Stimulated activated CD4-positive, alpha-beta T cell treated with anti-CD3 and anti-CD28 coated beads, TNF-alpha, amount 100 ng/mL, for 1 hour (primary cell): ENCODE measurements around the gene RAB31.
"Not testable (repeated sequence)": the region's sequence is repeated elsewhere in the genome, so short reads cannot be mapped to it uniquely, and the experiment has no call there.

Experiments
- DNase-seq, 3 donors: peaks; one replicate each; pipeline ENCODE4 v3.0.0-alpha.2; 2020; ENCODE audit warnings: low read depth in 3 of 3, low spot score in 1 of 3

The RAB31 gene

DNA sequence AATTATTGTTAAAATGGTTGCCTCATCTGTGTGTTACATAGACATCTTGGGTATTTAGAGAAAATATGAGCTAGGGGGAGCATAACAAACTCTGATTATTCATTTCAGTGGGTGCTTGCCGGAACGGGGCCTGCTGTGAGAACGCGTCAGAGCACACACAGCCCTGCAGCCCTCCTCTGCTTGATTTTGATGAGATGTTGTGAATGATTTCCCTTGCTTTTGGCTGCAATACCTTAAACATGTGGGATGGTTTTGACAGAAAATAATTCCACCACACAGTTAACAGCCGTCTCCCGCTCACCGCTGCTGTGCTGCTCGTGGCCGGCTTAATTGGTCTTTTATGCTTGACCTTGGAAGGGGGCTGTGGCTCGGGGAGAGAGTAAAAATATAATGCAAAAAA, 127.7 kb downstream of the RAB31 start:
- DNase-seq: no peak

- no peak for DNase-seq
Observed at GRCh38 chr18:9838144-9838877, 130.2 kb downstream of the RAB31 start.

DNA sequence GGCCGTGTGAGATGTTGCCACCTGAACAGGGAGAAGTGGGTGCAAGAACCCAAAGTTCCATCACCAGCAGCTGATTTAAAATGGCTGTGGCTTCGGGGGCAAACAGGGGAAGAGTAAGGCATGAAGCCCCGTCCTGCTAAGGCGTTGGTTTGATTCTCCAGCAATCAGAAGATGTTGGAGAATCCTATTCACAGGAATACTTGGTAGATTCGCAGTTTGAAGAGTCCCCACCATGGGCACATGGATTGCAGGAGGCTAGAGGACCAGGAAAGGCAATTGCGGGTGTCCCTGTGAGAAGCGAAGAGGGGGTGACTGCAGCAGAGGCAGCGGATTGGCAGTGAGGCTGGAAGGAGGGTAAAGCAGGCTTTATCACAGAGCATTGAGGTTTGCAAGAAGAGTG, 131.1 kb downstream of the RAB31 start:
- DNase-seq: no peak

DNA sequence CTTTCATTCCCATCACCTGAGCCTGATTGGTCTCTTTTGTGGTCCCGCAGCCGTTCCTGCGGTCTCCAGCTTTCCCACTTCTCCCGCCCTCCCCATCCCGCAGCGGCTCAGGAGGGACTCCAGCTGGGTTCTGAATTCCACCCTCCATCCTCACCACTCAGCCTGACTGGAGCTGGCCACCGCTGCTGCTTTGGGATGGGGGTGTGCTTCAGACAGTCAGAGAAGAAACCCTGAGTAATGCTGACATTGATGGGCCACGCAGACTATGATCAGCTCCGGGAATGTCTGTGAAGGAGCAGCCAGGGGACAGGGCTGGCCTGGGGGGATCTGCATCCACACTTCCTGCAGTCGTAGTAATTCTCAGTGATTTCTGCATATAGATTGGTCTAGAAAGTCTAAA, 131.8 kb downstream of the RAB31 start:
- no peak for DNase-seq

- no peak for DNase-seq
Observed at GRCh38 chr18:9841752-9842151, 133.7 kb downstream of the RAB31 start.

DNA sequence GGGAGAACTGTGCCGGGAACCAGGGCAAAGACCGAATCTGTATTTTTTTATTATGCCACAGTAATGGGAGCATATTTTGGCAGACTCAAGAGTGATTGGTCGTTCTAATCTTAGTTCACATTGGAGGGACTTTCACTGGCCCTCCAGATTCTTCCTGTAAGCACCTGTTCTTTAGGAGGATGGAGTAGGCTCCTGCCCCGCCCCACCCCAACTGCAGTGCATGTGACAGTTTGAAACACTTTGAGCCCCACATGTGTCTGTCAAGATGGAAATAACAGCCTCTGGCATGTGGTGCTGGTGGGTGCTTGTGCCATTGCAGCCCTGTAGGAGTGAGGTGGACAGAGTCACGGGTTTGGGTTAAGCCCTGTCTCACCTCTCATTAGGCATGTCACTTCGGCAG, 134.3 kb downstream of the RAB31 start:
- DNase-seq: no peak

- no peak for DNase-seq
Observed at GRCh38 chr18:9845256-9845655, 137.2 kb downstream of the RAB31 start.

DNA sequence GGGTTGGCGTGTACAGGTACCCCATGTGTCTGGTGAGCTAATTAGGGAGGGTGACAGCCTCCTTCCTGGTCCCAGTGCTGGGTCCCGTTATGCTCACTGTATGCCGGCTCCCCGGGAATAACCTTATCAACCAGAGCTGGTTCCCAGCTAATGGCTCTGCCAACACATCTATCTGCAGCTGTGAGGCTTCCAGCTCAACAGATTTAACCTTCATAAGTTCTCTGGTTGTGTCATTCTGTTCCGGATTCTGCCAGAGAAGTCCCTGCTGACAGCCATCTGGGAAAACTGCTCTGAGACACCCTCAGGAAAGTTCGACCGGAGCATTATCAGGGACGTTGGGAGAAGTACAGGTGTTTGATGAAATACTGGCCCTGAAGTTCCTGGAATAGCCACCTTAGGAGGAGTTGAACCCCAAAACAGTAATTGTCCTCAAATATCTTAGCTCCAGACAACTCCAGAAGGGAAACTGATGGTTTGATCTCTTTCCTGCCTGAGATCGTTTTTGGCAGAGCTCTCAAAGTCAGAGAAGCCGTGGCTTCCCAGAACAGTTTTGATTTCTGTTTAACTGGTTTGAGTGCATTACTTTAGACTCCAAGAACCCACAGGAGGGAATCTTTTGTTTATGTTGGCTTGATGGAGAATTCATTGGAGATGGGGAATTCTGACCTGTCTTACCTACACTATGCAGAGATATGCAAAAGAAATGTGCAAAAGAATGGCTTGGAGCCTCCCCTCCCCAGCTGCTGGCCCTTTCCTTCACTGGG, 138.2 kb downstream of the RAB31 start:
- no peak for DNase-seq

DNA sequence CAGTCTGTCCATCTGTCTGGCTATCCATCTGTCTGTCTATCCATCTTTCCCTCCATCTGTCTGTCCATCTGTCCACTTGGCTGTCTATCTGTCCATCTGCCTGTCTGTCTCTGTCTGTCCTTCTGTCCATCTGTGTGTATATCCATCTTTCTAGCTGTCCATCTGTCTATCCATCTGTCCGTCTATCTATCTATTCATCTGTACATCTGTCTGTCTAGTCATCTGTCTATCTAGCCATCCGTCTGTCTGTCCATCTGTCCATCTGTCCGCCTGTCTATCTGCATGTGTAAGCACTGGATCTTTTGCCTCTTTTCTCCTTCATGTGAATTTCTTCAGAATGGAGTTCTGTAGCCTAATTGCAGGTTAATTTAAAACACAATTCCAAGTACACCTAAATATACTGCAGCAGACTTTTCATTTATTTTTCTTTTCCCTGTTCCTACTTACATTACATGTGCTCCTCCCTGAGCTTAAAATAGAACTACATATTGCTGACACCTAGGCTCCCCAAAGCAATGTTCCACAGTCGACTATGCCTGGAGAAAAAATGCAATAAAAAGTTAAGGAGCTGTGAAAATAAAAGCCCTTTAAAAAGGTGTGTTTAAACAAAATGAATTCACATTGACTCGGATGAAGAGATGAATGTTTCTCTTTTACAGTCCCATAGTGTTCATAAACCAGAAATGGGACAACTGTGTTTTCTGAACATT, 140.2 kb downstream of the RAB31 start:
- no peak for DNase-seq

DNA sequence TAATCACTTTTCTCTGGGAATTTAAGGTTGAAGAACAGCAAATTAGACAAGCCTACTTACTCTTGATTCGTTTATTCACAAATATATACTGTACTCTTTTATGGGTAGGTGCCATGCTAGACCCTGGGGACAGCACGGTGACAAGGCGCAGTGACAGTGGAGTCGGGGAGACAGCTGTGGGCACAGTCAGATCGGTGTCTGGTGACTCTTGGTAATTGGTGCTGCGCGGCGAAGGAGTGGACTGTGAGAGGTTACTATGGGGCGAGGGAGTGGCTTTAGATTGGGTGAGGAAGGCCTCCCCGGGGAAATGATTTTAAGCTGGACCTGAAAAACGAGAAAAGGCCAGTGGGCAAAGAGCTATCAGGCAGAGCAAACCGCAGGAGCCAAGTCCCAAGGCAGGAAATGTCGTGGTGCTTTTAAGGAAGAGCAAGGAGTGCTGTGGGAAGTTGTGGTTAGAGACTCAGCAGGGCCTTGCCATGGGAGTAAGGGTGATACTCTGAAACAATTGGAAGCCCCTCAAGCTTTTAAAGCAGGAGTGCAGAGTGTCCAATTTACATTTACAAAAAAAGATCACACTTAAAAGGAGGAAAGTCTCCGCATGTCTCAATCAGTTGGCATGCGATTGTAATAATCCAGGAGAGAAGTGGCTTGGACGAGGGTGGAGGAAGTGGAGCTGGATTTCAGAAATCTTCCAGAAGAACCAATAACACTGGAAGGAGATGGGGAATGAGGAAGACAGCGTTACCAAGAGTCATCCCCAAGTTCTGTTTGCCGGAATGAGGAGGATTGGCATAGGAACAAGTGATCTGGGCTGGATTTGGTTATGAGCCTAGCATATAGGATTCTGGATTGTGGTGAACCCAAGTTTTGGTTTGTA, 141.5 kb downstream of the RAB31 start:
- no peak for DNase-seq

DNA sequence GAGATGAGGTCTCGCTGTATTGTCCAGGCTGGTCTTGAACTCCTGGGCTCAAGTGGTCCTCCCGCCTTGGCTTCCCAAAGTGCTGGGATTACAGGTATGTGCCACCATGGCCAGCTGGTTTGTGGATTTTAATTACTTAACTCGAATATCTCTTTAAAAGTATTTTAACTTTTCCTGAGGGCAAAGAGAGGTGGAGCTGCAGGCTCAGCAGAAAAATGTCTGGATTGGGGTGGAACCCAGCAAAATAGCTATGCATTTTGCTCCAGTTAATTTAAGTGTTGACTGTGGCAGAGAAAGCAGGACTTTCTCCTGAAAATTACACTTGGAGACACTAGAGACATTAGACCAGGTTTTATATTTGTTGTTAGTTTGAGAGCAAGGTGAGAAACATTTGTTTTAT, 142.2 kb downstream of the RAB31 start:
- DNase-seq: no peak

DNA sequence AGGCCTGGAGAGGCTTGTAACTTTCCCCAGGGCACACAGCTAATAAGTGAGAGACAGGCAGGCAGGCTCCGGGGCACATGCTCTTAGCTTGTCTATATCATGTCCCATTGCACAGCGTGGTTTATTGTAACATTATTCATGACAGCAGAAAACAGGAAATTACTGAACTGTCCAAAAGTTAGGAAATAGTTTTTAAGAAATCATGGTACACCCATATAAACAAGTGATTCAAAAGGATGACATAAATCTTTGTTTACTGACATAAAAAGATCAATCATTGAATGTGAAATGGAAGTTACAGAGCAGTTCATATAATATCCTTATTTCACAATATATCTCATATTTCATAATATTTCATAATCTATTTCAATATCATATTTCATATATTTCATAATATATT, 143.4 kb downstream of the RAB31 start:
- DNase-seq: no peak

DNA sequence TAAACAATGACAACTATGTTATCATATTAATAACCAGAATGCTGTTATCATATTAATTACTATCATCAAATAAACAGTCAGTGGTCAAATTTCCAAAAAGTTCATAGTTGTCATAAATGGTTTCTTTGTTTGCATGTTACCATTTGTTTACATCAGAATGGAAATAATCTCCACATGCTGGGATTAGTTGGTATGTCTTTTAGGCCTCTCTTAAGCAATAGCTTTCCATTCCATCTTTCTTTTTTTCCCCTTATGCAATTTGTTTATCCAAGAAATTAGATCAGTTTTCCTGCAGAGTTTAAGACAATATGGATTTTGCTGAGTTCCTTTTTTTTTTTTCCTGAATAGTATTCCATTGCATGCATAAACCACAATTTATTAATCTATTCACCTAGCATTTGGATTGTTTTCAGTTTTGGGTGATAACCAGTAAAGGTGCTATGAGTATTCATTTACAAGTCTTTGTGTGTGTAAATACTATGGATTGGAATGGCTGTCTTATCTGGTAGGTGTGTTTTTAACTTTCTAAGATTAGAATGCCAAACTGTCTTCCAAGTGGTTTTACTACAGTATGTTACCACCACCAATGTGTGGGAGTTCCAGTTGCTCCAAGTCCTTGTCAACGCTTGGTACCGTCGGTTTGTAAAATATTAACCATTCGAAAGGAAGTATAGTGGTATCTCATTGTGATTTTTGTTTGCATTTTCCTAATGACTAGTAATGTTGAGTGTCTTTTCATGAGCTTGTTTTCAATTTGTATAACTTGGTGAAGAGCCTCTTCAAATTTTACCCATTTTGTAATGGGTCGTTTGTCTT, 144.4 kb downstream of the RAB31 start:
- no peak for DNase-seq

DNA sequence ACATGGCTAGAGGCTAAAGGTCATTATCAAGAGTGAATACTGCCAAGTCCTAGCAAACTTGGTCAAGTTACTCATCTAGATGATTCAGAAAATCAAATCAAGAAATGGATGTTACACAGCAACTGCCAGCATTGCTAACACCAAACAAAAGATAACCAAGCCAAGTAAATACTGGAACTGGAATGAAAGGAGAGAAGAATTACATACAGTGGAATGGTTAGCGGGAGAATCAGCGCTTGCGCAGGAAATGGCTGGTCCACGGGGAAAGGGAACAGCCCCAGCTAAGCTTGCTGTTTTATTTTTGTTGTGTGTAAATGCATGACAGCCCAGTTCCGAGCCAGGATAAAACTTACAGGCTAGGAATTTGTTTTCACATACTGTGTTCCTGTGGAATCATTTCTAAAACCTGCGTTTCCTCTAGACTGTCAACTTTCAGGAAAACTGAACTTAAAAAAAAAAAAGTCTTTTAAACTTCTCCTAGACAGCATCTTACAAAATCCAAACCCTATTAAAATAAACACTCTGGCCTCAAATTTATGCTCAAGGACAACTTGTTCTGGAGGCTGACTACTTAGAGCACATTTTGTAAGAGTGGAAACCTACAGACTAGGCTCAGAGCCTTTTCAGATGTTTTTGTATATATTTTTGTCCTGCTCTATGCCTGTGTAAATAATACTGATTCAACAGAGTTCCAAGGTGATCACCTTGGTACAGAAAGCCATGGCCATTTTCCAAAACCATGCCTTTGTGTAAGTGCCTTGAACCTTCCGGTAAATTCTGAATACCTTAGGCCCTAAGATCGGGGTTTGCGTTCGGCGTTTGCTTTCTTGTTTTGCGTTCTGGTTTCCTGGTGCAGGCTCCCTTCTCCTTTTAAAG, 146.9 kb downstream of the RAB31 start:
- DNase-seq: no peak

DNA sequence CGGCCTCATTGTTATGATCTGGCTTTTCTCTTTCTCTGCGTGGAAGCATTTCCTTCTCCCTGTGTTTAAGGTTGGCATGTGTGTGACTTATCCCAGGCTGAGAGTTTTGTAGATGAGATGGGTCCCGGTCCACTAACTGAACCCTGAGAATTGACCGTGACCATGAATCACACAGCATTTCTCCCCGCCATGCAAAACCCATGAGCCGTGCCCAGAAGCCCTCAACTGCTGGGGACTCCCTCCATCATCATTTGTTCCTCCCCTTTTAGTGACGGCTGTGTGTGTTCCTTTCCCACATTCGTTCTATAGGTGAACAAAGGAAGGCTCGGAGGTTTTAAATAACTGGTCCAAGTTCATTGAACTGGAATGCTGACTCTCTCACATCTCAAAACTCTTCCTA, 147.6 kb downstream of the RAB31 start:
- no peak for DNase-seq

GRCh38 chr18:9856092-9856491, 148.0 kb downstream of the RAB31 start:
- no peak for DNase-seq

DNA sequence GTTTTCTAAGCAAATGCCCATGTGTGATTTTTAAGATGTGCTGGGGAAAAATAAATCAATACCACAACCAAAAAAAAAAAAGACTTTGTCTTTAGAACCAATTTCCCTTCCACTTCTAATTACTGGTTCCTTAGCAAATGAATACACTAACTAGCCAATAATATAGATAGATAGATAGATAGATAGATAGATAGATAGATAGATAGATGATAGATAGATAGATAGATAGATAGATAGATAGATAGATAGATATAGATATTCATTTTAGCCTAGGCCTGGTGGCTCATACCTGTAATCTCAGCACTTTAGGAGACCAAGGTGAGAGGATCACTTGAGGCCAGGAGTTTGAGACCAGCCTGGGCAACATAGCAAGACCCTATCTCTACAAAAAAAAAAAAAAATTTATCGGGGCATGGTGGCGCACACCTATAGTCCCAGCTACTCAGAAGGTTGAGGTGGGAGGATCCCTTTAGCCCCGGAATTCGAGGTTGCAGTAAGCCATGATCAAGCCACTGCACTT, 149.4 kb downstream of the RAB31 start:
- not testable (repeated sequence) for DNase-seq

DNA sequence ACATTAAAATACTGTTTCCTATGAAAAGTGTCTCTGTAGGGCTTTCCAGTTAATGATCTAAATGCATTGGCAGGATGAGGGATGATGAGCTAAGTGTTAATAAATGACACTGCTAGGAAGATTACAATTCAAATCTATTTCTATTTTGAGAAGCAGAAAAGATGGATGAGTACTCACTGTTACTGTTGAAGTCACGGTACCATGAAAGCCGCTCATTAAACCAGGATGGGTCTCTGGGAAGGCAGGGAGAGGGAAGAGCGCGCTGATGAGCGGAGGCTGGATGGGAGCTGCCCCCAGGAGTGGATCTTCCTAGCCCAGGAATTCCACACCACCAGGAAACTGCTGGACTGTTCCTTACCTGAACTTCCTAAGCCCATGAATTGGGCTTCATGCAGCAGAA, 150.5 kb downstream of the RAB31 start:
- DNase-seq: no peak

DNA sequence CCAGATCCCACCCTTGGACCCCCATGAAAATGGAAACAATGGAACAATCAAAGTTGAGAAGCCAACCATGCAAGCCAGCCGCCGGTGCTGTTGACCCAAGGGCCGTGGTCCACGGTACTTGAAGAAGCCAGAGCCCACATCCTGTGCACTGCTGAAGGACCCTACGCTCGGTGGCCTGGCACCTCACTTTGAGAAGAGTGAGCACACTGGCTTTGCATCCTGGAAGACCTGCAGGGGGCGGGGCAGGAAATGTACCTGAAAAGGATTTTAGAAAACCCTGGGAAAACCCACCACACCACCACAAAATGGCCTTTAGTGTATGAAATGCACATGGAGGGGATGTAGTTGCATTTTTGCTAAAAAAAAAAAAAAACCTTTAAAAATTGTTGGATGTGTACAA, 151.1 kb downstream of the RAB31 start:
- no peak for DNase-seq
